KBM-7 (cell line): ENCODE measurements around the gene SDF2L1.
"Not testable (repeated sequence)": the region's sequence is repeated elsewhere in the genome, so short reads cannot be mapped to it uniquely, and the experiment has no call there.

Experiments
- DNase-seq: peaks from one replicate; pipeline ENCODE4 v3.0.0-alpha.2; 2015
- in situ Hi-C: fragments of 300-500 bp; cut with MboI; formaldehyde crosslinking; loops from 2 replicates; pipeline ENCODE4 v1.14.3; 2020; ENCODE audit warnings: low sequenced_read_pairs, low pct_unique_long_range_greater_than_20kb, mixed read lengths

SDF2L1 gene

GRCh38 chr22:21652547-21653545, 10.7 kb downstream of the SDF2L1 start:
- DNase-seq, result no peak
- in situ Hi-C loops, result no loop called here

DNA sequence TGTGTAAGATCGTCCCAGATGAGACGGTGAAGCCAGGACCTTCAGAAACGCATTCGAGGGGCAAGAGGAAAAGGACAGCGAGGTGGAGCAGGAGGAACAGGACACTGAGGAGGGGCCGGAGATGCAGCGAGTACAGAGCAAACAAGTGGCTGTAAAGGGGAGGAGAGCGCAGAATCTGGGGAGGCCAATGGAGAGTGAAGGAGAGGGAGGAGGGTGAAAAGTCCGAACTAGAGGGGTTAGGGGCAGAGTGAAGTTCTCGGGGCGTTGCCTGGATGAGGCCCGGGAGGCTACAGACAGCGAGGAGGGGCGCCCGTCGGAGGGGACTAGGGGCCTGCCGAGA, 14.9 kb downstream of the SDF2L1 start:
- DNase-seq, result no peak
- in situ Hi-C loops, result no loop called here

DNA sequence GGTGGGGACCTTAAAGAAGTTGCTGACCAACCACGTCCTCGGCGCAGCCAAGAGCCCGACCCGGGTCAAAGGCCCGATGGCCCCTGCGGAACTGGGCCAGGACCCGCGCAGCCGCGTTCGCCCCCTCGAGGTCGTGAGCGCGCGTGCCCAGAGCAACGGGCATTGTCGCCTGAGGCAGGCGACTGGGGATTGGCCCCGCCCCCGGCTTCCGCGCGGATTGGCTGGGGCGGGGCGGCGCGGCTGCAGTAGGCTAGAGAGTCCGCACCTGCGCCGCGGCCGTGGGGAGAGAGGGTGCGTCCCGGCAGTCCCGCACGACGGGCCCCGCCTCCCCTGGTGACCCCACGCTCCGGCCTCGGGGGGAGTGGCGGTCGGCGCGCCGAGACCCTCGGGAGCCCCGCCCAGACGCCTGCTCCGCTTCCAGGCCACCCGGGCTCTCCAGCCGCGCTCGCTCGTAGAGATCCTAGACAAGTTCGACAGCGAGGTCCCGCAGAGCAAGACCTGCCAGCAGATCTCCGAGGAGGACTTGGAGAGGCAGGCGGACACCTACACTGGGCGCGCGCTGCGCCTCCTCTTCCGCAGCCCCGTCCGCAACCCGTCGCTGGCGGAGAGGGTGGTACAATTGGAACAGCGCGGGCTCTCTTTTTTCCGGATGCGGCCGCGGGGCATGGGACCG, 15.4 kb downstream of the SDF2L1 start:
- peak; percentile 85 for DNase-seq

DNA sequence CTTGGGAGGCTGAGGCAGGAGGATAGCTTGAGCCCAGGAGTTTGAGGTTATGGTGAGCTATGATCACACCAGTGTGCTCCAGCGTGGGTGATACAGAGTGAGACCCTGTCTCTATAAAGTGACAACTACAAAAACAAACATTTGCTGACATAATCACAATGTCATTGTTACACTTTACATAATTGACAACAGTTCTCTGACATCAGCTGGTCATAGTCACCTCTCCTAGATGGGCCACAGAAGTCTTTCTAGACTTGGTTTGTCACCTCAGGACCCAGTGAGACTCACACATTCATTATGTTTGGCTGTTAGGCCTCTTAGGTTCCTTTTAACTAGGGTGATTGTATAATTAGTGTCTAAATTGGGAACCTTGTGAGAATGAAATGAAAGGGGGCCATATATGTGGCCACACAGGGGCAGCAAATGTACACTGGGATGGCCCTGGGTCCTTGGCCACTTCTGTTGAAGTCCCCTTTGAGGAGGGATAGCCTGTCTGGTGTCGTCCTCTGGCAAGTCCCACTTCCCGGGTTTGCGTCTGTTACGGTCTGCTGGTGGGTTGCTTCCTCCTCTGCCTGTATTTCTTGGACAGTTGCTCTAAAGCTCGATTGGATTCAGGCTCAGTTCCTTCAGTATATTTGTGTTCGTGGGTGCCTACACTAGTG, 17.9 kb downstream of the SDF2L1 start:
- DNase-seq, result peak; percentile 18

More for the DNA sequence above, 15.4 kb downstream of the SDF2L1 start:
- in situ Hi-C loops, result no loop called here

DNA sequence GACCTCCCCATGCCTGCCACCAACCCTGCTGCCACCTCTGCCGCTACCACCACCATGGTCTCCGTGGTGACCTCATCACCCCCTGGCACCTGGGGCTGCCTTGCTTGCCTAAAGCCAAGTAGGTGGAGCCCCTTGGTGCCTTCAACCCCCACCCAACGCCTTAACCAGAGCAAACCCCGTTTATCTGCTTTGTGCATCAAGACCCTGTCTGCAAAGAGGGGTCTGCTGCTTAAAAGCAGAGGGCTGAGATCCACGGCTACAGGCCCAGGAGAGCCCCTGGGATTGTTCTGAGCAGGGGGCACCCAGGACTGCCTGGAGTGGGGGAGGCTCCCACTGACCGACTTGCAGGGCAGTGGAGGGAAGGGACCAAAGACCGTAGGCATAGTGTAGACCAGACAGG, 18.8 kb downstream of the SDF2L1 start:
- DNase-seq, result no peak
- in situ Hi-C loops, result no loop called here

More for the DNA sequence above, 17.9 kb downstream of the SDF2L1 start:
- in situ Hi-C loops, result no loop called here

DNA sequence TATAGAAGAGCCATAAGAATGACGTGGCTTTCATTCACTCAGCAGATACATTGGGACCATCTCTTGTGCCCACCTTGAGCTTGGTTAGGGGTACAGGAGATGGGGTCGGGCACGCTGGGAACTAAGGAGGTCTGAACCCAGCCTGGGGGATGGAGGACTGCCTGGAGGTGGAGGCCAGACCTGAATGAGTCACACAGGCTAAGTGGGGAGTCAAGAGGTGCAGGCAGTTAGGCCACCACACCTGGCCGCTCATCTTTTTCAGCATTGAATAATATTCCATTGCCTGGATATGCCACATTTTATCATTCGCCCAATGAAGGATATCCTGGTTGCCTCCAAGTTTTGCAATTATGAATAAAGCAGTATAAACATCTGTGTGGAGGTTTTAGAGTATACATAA, 19.9 kb downstream of the SDF2L1 start:
- DNase-seq, result no peak
- in situ Hi-C loops, result no loop called here

DNA sequence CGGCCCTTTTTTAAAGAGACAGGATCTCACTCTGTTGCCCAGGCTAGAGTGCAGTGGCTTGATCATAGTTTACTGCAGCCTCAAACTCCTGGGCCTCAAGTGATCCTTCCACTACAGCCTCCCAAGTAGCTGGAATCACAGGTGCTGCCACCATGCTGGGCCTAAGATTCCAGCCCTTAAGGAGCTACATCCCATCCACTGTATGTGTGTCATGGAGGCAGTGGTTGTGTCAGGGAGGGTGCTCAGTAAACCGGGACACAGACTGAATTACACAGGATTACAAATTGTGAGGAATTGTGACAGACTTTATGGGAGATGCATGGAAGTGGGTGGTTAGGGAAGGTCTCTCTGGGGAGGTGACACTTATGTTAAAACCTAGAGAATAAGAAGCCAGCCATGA, 21.6 kb downstream of the SDF2L1 start:
- in situ Hi-C loops, result no loop called here
- DNase-seq, result no peak

DNA sequence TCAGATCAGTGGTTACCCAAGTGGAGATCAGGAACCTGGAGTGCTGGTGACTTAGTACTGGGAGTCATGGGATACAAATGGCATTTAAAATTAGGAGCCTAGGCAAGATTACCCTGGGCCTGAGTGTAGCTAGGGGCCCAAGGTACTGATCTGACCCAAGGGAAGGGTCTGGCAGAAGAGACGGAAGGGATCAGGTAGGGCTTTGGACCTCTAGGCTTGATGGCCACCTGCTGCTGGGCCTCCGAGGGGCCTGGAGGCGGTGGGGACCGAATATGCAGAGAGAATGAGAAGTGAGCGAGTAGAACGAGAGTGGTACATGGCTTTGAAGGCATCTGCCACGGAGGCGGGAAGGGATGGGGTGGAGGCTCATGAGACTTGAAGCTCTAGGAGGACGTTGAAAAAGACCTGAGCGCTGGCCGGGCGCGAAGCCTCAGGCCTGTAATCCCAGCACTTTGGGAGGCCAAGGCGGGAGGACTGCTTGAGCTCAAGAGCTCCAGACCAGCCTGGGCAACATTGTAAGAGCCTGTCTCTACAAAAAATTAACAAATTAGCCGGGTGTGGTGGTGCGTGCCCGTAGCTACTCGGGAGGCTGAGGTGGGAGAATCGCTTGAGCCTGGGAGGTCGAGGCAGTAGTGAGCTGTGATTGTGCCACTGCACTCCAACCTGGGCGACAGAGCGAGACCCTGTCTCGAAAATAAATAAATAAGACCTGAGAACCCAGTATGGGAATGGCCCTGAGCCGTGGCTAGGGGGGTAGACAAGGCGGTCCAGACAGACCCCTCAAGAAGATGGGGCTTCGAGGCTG, 23.1 kb downstream of the SDF2L1 start:
- in situ Hi-C loops, result no loop called here
- DNase-seq, result no peak

GRCh38 chr22:21666786-21667185, 24.7 kb downstream of the SDF2L1 start:
- in situ Hi-C loops, result no loop called here
- no peak for DNase-seq

DNA sequence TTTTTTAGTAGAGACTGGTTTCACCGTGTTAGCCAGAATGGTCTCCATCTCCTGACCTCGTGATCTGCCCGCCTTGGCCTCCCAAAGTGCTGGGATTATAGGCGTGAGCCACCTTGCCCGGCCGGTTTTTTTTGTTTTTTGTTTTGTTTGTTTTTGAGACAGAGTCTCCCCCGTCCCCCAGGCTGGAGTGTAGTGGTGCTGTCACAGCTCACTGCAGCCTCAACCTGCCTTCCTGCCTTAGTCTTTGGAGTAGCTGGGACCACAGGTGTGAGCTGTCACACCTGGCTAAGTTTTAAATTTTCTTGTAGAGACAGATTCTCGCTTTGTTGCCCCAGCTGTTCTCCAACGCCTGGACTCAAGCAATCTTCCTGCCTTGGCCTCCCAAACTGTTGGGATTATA, 26.9 kb downstream of the SDF2L1 start:
- no peak for DNase-seq
- in situ Hi-C loops, result no loop called here

DNA sequence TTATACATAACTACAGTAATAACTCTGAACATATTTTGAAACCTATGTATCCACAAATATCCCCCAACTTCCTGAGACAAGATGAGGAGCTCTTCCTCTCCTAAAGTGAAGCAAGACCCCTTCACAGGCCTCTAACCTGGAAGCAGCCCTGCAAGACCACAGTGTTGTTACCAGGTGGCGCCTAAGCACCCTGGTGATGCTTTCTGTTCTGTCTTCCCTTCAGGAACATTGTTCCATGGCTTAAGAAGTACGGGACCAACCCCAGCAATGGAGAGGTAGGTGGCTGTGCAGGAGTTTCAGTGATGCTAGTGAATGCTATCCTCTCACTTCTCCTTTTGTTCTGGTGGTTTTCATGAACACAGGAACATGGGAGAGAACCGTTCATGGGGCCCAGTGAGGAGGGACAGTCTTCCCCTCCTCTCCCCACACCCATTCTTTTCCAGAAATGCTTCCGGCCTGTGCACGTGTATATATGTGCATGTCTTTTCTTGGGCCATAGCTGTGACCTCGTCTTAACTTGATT, 30.1 kb downstream of the SDF2L1 start:
- DNase-seq, result no peak
- in situ Hi-C loops, result no loop called here

- in situ Hi-C loops, result no loop called here
- no peak for DNase-seq
These were observed 31.6 kb downstream of the SDF2L1 start for GRCh38 chr22:21673534-21674321.

- DNase-seq, result no peak
- in situ Hi-C loops, result no loop called here
These were observed 32.6 kb downstream of the SDF2L1 start for GRCh38 chr22:21674638-21675245.

DNA sequence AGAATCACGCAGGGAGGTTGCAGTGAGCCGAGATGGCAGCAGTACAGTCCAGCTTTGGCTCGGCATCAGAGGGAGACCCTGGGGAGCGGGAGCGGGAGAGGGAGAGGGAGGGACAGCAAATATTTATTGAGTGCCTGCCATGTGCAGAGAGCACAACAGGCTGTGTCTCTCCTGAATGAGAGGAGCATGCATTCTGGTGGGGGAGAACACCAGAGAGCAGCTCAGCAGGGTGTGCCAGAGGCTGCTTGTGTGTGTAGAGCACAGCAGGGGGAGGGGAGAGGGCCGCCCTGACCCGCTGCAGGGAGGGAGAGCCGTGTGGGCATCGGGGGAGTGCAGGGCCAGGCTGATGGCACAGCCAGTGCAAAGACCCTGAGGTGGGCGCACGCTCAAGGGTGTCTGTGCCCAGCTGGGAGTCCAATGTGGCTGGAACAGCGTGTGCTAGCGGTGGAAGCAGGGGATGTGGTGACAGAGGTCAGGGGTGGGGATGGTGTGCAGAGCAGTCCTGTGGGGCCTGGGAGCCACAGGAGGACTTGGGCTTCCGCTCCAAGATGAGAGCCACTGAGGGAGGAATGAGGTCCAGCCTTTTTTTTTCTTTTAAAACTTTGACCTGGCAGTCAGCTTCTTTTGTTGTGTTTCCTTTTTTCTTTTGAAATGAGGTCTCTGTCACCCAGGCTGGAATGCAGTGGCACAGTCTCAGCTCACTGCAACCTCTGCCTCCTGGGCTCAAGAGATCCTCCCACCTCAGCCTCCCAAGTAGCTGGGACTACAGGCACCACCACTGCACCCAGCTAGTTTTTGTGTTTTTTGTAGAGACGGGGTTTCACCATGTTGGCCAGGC, 35.7 kb downstream of the SDF2L1 start:
- in situ Hi-C loops, result no loop called here
- DNase-seq, result no peak

DNA sequence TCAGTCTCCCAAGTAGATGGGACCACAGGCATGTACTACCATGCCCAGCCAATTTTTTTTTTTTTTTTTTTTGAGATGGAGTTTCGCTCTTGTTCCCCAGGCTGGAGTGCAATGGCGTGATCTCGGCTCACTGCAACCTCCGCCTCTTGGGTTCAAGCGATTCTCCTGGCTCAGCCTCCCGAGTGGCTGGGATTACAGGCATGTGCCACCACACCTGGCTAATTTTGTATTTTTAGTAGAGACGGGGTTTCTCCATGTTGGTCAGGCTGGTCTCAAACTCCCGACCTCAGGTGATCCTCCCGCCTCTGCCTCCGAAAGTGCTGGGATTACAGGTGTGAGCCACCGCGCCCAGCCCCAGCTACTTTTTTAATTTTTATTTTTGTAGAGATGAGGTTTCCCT, 36.7 kb downstream of the SDF2L1 start:
- in situ Hi-C loops, DNase-seq: not testable (repeated sequence)

DNA sequence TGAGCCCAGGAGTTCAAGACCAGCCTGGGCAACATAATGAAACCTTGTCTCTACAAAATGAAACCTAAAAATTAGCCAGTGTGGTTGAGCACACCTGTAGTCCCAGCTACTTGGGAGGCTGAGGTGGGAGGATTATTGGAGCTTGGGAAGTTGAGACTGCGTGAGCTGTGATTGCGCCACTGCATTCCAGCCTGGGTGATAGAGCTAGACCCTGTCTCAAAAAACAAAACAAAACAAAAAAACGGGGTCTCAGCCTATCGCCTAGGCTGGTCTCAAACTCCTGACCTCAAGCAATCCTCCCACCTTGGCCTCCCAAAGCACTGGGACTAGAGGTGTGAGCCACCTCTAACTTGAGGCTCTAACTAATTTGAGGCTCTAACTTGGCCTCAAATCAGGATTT, 37.3 kb downstream of the SDF2L1 start:
- no peak for DNase-seq
- in situ Hi-C loops, result no loop called here
